ENCODE results near the gene LPAR3.

Gene LPAR3

DNA sequence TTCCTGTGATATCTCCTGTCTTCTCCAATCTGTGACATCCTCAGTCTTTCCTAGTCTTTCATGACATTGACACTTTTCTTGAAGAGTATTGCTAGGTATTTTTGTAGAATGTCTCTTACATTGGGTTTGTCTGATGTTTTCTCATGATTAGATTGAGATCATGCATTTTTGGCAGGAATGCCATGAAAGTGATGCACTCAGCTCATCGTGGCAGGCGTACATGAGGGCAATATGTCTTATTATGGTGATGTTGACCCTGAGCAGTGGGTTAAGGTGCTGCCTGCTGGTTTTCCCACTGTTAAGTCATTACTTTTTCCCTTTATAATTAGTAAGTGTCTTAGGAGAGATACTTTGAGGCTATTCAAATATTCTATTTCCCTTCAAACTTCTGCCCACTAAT is 122.5 kb downstream of the LPAR3 start:
- TF ChIP-seq, protein P1, sequence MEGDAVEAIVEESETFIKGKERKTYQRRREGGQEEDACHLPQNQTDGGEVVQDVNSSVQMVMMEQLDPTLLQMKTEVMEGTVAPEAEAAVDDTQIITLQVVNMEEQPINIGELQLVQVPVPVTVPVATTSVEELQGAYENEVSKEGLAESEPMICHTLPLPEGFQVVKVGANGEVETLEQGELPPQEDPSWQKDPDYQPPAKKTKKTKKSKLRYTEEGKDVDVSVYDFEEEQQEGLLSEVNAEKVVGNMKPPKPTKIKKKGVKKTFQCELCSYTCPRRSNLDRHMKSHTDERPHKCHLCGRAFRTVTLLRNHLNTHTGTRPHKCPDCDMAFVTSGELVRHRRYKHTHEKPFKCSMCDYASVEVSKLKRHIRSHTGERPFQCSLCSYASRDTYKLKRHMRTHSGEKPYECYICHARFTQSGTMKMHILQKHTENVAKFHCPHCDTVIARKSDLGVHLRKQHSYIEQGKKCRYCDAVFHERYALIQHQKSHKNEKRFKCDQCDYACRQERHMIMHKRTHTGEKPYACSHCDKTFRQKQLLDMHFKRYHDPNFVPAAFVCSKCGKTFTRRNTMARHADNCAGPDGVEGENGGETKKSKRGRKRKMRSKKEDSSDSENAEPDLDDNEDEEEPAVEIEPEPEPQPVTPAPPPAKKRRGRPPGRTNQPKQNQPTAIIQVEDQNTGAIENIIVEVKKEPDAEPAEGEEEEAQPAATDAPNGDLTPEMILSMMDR (IDR thresholded peaks at IDR 0.05; ENCODE audit: low read depth, low read length) = no peak
- no peak overlapping the region for H3K4me3 ChIP-seq (ENCODE audit: low read depth, low read length)
- H3K4me1 ChIP-seq = no peaks in the 10 kb centered on the region
- no peaks in the 10 kb centered on the region for H3K27me3 ChIP-seq
- no peak for DNase-seq
- H3K9me3 ChIP-seq = no peaks in the 10 kb centered on the region
- no peaks in the 10 kb centered on the region for H3K36me3 ChIP-seq

DNA sequence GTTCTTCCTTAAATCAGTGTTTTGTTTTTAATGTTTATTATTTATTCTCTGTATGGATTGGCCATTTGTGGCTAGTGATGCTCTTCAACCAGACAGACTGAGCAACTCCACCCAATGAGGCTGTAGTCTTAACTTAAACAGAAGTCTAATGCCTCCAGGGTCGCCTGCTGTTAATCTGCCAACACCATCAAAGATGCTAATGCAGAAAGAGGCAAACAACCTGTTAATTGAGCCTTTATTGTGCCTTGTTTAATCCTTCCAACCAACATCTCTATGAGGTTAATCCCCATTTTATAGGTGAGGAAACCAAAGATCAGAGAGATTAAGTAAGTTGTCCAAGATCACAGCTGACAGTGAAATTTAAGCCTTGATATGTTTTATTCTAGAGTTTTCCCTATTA is 123.4 kb downstream of the LPAR3 start:
- Histone ChIP-seq H3K9me3 (no peaks in the 10 kb centered on the region), H3K4me3 (ENCODE audit: low read depth, low read length) (no peak overlapping the region), H3K36me3 (no peaks in the 10 kb centered on the region), H3K27me3 (no peaks in the 10 kb centered on the region), H3K4me1 (no peaks in the 10 kb centered on the region)
- no peak for DNase-seq
- TF ChIP-seq, protein P1 (IDR thresholded peaks at IDR 0.05; ENCODE audit: low read depth, low read length) = no peak

GRCh38 chr1:84768634-84769033 is 124.4 kb downstream of the LPAR3 start:
- no peaks in the 10 kb centered on the region for H3K36me3 ChIP-seq
- no peak overlapping the region for H3K4me3 ChIP-seq (ENCODE audit: low read depth, low read length)
- no peaks in the 10 kb centered on the region for H3K27me3 ChIP-seq
- H3K4me1 ChIP-seq = no peaks in the 10 kb centered on the region
- TF ChIP-seq, protein P1 (IDR thresholded peaks at IDR 0.05; ENCODE audit: low read depth, low read length) = no peak
- no peaks in the 10 kb centered on the region for H3K9me3 ChIP-seq
- no peak for DNase-seq

DNA sequence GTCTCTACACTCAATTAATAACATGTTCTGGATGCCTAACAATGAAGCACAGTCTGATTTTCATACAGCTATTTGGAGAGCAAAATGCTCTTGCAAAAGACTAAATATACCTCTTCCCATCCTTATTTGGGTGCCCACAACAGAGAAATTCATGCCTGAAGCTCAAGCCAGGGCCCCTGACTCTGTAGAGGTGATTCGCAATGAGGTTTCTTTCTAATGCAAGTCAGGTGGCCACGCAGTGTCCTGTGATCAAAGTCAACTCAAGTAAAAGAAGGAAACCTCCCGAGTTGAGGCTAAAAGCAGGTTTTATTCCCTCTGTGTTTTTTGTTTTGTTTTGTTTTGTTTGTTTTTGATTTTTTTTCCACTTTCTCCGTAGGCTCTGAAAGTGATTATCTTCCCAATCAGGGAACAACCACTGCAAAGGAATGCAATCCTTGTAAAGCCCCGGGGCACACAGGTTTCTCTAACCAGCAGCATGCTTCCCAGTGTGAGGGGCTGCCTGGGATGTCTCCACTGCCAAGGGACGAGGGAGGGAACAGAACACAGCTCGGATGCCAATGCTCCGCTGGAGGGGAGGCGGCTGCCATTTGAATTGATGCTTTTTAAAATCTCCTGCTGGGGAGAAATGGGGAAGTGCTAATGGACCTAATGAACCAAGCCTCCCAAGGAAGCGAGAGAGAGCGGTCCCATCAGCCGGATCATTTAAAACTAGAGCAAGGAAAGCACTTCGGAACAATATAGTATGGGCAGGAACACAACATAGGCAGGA is 128.9 kb downstream of the LPAR3 start:
- Histone ChIP-seq H3K4me1 (no peaks in the 10 kb centered on the region), H3K36me3 (no peaks in the 10 kb centered on the region), H3K9me3 (no peaks in the 10 kb centered on the region), H3K4me3 (ENCODE audit: low read depth, low read length) (no peak overlapping the region), H3K27me3 (no peaks in the 10 kb centered on the region)
- no peak for DNase-seq
- TF ChIP-seq, protein P1 (IDR thresholded peaks at IDR 0.05; ENCODE audit: low read depth, low read length) = no peak

DNA sequence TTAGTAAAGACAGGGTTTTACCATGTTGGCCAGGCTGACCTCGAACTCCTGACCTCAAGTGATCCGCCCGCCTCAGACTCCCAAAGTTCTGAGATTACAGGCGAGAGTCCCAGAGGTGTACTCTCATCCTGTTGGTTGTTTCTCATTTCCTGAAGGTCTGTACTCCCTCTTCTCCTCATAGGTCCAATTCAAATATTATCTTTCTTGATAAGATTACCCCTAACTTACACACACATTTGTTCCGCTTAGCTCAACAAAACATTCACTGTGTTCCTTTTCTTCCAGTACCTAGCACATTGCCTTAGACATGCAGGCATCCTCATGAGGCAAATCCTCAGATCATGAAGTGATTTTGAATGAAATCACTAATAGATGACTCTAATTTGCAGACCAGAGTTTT is 130.3 kb downstream of the LPAR3 start:
- Histone ChIP-seq H3K4me3 (ENCODE audit: low read depth, low read length) (no peak overlapping the region), H3K36me3 (no peaks in the 10 kb centered on the region), H3K9me3 (no peaks in the 10 kb centered on the region), H3K4me1 (no peaks in the 10 kb centered on the region), H3K27me3 (no peaks in the 10 kb centered on the region)
- no peak for DNase-seq
- TF ChIP-seq, protein P1 (IDR thresholded peaks at IDR 0.05; ENCODE audit: low read depth, low read length) = no peak
